ENCODE data around the gene HSF2. TPM values are rescaled to one million over a fixed set of nuclear protein-coding genes. Genes with fewer than 3 reads are reported as not detected.

HSF2 gene
- total RNA-seq, 6 experiments from 2014 or later = 7.0 to 10.9 (median 9.2) TPM

GRCh38 chr6:122363769-122364483, 35.5 kb upstream of the HSF2 start:
- Mint-ChIP-seq H3K27ac (no peak overlapping the region), H3K9me3 (no peaks in the 10 kb centered on the region), H3K27me3 (ENCODE audit: insufficient read depth) (no peaks in the 10 kb centered on the region), H3K4me3 (no peak overlapping the region), H3K4me1 (ENCODE audit: low read depth) (no peaks in the 10 kb centered on the region), H3K36me3 (ENCODE audit: low read depth) (no peaks in the 10 kb centered on the region)
- TF ChIP-seq CTCF (IDR thresholded peaks at IDR 0.05) = no peak
- no peak for DNase-seq

- no peaks in the 10 kb centered on the region for H3K9me3 Mint-ChIP-seq
- H3K36me3 Mint-ChIP-seq (ENCODE audit: low read depth) = no peaks in the 10 kb centered on the region
- no peak for TF ChIP-seq CTCF (IDR thresholded peaks at IDR 0.05)
- no peaks in the 10 kb centered on the region for H3K4me1 Mint-ChIP-seq (ENCODE audit: low read depth)
- DNase-seq = no peak
- no peaks in the 10 kb centered on the region for H3K27me3 Mint-ChIP-seq (ENCODE audit: insufficient read depth)
- no peak overlapping the region for H3K27ac Mint-ChIP-seq
- H3K4me3 Mint-ChIP-seq = no peak overlapping the region
Observed at GRCh38 chr6:122365775-122366403, 33.6 kb upstream of the HSF2 start.

GRCh38 chr6:122367171-122367570, 32.3 kb upstream of the HSF2 start:
- no peaks in the 10 kb centered on the region for H3K4me1 Mint-ChIP-seq (ENCODE audit: low read depth)
- no peak overlapping the region for H3K27ac Mint-ChIP-seq
- no peak for TF ChIP-seq CTCF (IDR thresholded peaks at IDR 0.05)
- no peaks in the 10 kb centered on the region for H3K27me3 Mint-ChIP-seq (ENCODE audit: insufficient read depth)
- DNase-seq = no peak
- no peaks in the 10 kb centered on the region for H3K9me3 Mint-ChIP-seq
- no peaks in the 10 kb centered on the region for H3K36me3 Mint-ChIP-seq (ENCODE audit: low read depth)
- no peak overlapping the region for H3K4me3 Mint-ChIP-seq

- Mint-ChIP-seq H3K36me3 (ENCODE audit: low read depth) (no peaks in the 10 kb centered on the region), H3K27me3 (ENCODE audit: insufficient read depth) (peaks cover 3% of the 10 kb centered on the region; the same call in 1 of the 2 replicates)
Observed at GRCh38 chr6:122369536-122369935, 29.9 kb upstream of the HSF2 start.

GRCh38 chr6:122372647-122373046, 26.8 kb upstream of the HSF2 start:
- Mint-ChIP-seq H3K4me1 (ENCODE audit: low read depth) (no peaks in the 10 kb centered on the region), H3K27ac (no peak overlapping the region), H3K9me3 (no peaks in the 10 kb centered on the region), H3K4me3 (no peak overlapping the region), H3K36me3 (ENCODE audit: low read depth) (no peaks in the 10 kb centered on the region), H3K27me3 (ENCODE audit: insufficient read depth) (peaks cover 8% of the 10 kb centered on the region; the same call in 1 of the 2 replicates)
- TF ChIP-seq CTCF (IDR thresholded peaks at IDR 0.05) = peak; percentile 51
- no peak for DNase-seq

More at GRCh38 chr6:122369536-122369935, 29.9 kb upstream of the HSF2 start:
- TF ChIP-seq CTCF (IDR thresholded peaks at IDR 0.05) = no peak
- Mint-ChIP-seq H3K4me3 (no peak overlapping the region), H3K4me1 (ENCODE audit: low read depth) (no peaks in the 10 kb centered on the region), H3K27ac (no peak overlapping the region), H3K9me3 (no peaks in the 10 kb centered on the region)
- no peak for DNase-seq
